Stimulated activated CD8-positive, alpha-beta memory T cell treated with anti-CD3 and anti-CD28 coated beads, Interleukin-12 subunit alpha, Interleukin-12 subunit beta, amount 100 ng/mL, for 24 hours (primary cell): ENCODE data around the gene ACTN3.
A peak's percentile ranks its signal among the peaks of the same experiment; 100 is the strongest.
"Not testable (repeated sequence)": the region's sequence is repeated elsewhere in the genome, so short reads cannot be mapped to it uniquely, and the experiment has no call there.

ENCODE experiments used
- DNase-seq: peaks from one replicate; pipeline ENCODE4 v3.0.0-alpha.2; 2020; ENCODE audit errors: extremely low read depth

Gene ACTN3

DNA sequence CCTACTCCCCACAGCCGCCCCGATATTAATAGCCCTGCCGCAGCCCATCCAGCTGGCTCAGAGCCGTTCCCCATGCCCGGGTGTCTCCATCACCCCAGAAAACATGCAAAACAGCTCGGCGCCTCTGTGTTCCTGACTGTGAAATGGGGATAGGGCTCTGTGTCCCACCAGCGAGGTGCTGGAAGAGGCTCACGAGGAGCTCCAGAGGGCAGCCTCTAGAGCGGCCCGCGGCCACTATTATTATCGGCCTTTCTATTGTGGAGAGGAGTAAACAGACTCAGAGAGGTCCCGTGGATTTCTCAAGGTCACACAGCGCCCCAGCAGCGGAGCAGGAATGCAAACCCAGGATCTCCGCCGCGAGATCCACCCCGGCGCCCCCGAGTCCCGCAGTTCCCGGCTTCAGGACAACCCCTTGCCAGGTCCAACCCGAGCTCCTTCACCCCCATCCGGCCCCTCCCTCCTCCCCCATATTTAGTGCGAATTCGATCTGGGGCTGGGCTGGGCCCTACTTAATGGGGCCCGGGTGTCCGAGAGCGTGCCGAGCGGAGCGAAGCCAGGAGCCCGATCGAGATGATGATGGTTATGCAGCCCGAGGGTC is at the start of gene ACTN3:
ACTN3 (plus strand) TSS at position 536 of the 598 bp plus-strand sequence; CDS start at position 571, 35 bp downstream.
- DNase-seq: no peak

GRCh38 chr11:66497206-66497605 is 49.5 kb upstream of the ACTN3 start:
- DNase-seq: no peak

DNA sequence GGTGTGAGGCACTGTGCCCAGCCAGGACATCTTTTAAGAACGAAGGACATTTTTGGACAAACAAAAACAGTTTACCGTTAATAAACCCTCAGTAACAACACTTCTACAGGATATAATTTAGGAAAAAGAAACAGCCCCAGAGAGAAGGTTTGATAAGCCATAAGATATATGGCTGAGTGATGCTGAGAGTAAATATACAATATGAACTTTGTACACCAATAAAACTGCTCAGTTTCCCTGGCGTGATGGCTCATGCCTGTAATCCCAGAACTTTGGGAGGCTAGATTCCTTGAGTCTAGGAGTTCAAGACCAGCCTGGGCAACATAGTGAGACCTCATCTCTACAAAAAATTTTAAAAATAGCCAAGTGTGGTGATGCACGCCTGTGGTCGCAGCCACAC is 48.2 kb upstream of the ACTN3 start:
- DNase-seq: no peak

DNA sequence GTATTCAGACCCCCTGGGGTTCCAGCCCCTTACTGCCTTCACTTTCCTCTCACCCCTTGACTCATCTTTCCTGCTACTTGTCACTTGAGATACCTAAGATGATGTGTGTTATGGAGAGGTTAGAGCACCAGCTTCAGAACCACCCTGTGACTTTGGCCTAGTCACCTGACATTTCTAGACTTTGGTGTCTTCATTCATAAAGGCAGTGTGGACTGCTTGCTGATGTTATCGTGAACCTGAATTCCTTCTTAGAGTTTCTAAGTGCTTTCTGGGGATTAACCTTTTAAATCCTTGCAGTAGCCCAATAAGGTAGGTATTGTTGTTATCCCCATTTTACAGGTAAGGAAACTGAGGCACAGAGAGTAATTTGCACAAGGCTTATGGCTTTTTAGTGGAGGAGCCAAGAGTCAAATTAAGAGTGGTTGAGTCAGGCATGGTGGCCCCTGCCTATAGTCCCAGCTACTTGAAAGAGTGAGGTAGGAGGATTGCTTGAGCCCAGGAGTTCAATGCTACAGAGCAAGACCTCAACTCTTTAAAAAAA is 41.4 kb upstream of the ACTN3 start:
- no peak for DNase-seq

DNA sequence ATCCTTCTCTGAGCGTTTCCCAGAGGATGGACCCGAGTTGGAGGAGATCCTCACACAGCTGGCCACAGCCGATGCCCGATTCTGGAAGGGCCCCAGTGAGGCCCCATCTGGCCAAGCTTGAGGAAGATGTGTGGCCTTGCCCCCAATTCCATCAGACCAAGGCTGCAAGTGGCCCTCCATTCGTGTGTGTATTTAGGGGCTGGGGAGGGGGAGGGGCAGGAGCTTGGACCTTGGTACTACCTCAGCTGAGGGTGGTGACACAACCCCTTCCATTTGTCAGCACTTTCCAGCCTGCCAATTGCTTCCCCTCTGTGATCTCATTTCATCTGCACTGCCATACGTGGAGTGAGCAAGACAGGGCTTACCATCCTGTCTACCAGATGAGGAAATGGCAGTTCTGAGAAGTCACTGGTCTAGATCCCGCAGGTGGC is 37.6 kb upstream of the ACTN3 start:
- no peak for DNase-seq

DNA sequence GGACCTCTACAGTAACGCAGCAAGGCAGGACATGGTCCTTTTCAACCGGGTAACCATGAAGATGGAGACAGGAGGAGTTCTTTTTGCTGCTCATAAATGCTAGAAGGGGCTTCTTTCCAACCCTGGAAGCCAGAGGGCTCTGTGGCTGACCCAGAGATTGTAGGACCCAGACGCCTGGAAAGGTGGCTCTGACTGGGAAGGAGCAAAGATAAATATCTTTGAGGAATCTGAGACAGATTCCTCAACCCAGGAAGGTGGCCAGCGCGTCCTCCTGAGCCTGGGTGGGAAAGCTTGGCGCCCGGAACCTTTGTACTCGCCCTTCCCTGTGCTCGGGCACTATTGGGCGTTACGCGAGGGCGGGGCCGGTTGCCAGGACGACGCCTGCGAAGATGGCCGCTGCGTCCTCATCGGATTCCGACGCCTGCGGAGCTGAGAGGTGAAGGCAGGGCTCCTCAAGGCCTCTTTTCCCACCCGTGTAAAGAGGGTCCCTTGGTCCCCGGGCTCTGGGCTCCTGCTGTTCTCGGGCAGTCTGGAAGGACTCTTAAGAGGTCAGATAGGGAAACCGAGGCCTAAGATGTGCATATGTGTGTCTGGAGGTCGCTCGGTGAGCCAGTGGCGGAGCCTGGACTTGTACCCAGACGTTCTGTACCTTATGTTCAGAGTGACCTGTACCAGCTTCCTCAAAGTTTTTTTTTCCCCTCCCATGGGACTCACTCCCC is 36.3 kb upstream of the ACTN3 start, which contains the start of gene BBS1:
BBS1 (plus strand) TSS at position 365 of the 719 bp plus-strand sequence; CDS start at position 390, 25 bp downstream.
- DNase-seq: peak; percentile 55

DNA sequence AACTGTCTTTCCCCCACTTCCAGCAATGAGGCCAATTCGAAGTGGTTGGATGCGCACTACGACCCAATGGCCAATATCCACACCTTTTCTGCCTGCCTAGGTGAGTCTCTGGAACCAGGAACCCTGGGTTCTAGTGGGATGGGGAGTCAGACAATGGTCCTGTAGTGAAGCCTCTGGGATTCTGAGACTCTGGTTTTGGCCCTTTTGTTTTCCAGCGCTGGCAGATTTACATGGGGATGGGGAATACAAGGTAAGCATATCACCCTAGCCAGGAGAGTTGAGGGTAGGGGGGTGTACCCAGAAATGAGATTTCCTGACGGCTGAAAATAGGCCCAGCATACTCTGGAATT is 35.7 kb upstream of the ACTN3 start:
- DNase-seq: no peak

DNA sequence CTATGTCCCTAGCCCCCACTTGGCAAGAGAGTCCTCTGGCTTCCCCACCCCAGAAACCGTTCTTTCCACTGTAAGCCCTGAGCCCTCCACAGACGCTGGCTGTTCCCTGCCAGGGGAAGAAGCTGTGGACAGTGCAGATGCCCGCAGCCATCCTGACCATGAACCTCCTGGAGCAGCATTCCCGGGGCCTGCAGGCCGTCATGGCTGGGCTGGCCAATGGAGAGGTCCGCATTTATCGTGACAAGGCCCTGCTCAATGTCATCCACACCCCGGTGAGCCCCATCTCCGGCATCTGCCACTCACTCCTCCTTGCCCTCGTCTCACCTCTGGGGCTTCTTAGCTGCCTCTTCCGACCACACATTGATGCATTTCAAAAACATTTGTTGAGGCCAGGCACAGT is 23.1 kb upstream of the ACTN3 start:
- DNase-seq: no peak

GRCh38 chr11:66524304-66525040 is 22.2 kb upstream of the ACTN3 start:
- DNase-seq: no peak

DNA sequence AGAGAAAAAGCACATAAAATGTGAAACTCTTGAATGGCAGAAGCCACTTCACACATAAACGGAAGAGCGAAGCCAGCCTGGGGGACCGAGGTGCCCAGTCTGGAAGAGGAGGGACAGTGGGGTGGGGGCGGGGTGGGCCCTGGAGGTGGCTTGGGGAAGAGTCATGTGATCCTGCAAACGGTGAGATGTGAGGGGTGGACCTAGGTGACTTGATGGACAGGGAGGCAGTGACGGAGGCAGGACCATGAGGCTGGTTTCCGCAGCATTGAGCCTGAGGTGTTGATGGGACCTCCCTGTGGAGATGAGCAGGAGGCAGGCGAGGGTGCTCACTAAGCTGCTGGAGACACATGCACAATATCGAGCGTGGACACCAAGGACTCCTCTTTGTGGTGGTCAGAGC is 17.6 kb upstream of the ACTN3 start:
- no peak for DNase-seq

GRCh38 chr11:66529655-66530054 is 17.0 kb upstream of the ACTN3 start:
- no peak for DNase-seq

- DNase-seq: no peak
Measured at GRCh38 chr11:66530927-66531709, 15.6 kb upstream of the ACTN3 start.

DNA sequence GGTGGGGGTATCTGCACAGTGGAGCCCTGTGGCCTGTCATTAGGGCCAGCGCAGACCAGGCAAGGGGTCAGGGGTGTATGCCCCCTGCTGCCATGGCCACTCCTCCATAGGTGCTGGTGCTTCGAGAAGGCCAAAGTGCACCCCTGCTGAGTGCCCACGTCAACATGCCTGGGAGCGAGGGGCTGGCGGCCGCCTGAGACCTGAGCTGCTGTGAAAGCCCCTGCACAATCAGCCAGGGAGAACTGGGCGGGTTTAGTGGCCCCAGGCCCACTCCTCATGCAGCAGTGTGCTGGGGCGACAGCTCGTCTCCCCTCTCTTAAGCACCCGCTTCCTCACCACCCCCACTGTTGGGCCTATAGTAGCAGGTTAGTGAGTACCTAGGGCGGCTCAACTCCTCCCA is 14.9 kb upstream of the ACTN3 start:
- no peak for DNase-seq

GRCh38 chr11:66532784-66533183 is 13.9 kb upstream of the ACTN3 start:
- DNase-seq: no peak

DNA sequence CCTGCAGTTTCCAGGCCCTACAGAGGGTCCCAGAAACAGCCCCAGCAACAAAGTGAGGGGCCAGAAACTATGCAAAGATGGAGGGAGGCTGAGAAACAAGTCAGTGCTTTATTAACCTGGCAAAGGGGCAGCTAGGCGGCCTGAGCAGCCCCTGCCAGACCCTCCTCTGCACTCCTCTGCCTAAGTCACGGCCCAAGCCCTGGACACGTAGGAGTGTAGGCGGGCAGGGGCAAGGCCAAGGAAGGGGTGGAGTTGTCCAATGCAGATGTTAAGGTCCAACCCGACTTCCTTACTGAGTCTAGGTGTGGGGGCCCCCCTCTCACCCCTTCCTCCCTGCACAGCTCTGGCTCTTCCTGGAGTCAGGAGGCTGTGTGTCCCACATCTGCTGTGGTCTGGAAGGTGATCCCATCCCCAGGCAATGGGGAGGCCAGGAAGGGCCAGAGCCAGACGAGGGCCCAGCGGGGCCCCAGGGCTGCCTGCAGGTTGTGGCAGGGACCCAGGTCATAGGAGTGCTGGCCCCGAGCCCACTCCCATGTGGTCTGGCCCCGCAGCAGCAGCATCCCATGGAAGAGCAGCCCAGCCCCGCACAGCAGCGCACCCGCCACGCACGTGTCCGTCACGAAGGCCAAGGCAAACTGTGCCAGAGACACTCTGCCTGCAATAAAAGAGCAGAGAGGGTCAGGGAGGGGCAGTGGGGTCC is 7.4 kb upstream of the ACTN3 start:
- DNase-seq: no peak

DNA sequence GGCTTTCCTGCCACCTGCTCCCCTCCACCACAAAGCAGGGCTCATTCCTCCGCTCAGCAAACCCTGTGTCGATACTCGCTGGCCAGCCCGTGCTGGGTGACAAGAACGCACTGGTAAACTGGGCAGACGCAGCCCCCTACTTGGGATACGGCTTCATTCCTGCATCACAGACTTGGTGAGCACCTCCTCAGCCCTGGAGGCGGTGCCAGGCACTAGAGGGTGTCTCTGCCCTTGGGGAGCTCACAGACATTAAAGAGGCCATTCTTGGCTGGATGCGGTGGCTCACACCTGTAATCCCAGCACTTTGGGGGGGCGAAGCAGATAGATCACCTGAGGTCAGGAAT is 6.9 kb upstream of the ACTN3 start:
- no peak for DNase-seq

DNA sequence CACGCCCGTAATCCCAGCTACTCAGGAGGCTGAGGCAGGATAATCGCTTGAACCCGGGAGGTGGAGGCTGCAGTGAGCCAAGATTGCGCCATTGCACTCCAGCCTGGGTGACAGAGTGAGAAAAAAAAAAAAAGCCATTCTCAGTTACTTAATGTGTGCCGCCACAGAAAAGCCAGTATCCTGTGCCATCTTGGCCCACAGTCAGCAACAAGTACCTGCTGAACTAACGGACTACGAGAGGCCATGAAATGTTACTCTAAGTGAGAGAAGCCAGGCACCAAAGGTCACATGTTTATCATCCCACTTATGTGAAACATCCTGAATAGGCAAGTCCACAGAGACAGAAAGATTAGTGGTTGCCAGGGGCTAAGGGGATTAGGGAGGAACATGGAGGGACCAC is 6.1 kb upstream of the ACTN3 start:
- not testable (repeated sequence) for DNase-seq

DNA sequence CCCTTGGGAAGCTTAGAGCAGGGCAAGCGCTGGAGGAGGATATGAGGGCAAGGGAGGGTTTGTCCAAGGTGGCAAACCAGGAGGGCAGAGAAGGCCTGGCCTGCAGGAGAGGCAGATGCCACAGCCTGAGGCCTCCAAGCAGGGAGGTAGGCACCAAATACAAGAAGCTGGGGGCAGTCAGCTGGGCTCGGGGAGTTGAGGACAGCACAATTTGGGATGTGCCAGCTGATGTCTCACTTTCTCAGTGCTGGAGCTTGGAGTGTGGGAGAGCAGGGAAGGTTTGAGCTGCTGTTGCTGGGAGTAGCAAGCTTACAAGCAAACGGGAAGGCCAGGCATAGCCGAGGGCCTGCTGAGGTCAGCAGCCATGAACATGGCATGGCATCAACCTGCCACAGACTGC is 4.8 kb upstream of the ACTN3 start:
- DNase-seq: no peak

DNA sequence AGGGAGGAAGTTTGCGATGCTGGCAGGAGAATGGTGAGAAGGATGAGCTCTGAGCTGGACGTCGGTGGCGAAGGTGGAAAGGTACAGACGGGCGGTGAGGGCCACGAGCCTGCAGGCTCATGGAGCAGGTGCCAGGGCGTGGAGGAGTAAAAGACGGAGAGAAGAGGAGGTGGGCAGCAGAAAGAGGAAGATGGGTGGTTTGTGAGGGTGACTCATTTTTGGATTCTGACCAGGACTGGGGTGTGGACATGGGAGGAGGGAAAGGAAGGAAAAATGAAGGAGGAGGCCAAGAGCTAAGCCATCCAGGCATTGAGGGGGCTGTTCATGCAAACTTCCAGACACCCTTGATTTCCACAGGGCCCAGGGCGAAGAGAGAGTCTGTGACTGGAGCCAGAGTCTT is 4.3 kb upstream of the ACTN3 start:
- no peak for DNase-seq

DNA sequence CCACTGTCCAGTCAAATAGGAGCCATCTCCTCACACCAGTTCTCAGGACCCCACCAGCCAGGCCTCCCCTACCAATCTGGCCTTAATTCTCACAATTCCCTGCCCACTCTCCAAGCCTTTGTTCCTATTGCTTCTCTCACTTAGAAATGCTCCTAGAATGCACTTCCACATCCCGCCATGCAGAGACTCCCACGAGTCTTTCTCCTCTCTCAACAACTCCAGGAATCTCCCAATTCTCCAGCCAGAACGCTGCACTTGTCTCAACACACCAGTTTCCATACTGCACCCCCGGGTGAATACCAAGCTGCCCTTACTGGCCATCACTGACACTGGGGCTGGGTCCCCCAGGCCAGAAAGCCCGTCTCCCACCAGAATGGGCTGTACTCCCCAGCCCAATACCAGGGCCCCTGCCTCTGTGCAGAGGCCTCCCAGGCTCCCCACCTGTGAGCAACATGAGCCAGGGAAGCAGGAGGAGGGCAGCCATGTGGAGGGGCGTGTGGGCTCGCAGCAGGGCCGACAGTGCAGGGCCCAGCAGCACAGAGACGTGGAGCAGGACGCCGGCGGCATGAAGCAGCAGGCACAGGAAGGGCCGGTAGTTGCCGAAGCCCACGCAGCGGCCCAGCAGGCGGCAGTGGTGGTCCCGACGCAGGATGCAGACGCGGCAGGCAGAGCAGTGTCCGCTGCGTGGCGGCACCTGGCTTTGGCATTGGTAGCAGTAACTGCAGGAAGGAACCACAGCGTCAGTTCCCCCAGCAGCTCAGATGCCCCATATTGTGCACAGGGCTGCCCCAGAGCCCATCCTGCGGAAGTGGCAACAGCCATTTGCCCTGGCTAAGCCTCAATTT is 3.2 kb upstream of the ACTN3 start:
- no peak for DNase-seq
